ENCODE measurements around the gene RIN3.

DNA sequence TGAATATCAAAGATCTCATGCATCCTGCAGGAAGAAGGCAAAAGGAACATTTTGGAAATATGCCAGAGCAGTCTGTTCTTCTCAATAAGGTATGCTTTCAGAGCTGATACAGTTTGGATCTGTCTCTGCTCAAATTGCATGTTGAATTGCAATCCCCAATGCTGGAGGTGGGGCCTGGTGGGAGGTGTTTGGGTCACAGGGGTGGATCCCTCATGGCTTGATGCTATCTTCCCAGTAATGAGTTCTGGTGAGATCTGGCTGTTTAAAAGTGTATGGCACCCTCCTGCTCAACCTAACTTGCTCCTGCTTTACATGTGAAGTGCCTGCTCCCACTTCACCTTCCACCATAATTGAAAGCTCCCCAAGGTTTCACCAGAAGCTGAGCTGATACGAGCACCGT is 76.6 kb downstream of the RIN3 start:
- TF ChIP-seq, protein P1, sequence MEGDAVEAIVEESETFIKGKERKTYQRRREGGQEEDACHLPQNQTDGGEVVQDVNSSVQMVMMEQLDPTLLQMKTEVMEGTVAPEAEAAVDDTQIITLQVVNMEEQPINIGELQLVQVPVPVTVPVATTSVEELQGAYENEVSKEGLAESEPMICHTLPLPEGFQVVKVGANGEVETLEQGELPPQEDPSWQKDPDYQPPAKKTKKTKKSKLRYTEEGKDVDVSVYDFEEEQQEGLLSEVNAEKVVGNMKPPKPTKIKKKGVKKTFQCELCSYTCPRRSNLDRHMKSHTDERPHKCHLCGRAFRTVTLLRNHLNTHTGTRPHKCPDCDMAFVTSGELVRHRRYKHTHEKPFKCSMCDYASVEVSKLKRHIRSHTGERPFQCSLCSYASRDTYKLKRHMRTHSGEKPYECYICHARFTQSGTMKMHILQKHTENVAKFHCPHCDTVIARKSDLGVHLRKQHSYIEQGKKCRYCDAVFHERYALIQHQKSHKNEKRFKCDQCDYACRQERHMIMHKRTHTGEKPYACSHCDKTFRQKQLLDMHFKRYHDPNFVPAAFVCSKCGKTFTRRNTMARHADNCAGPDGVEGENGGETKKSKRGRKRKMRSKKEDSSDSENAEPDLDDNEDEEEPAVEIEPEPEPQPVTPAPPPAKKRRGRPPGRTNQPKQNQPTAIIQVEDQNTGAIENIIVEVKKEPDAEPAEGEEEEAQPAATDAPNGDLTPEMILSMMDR (IDR thresholded peaks at IDR 0.05), result no peak
- TF ChIP-seq POLR2A (IDR thresholded peaks at IDR 0.05), result no peak
